Endodermal cell (in vitro differentiated cells): Measurements from ENCODE around the gene CPT2. TPM values are rescaled to one million over a fixed set of nuclear protein-coding genes. Genes with fewer than 3 reads are reported as not detected.
A peak's percentile ranks its signal among the peaks of the same experiment; 100 is the strongest.
"Not testable (repeated sequence)": the region's sequence is repeated elsewhere in the genome, so short reads cannot be mapped to it uniquely, and the experiment has no call there.

Experiments
- DNase-seq: peaks from one replicate; pipeline ENCODE4 v3.0.0-alpha.2; 2017
- H3K27ac ChIP-seq: 2 replicates; pipeline ENCODE4 v1.5.1; 2013; ENCODE audit warnings: mild to moderate bottlenecking, low read depth, low read length, moderate library complexity
- H3K27me3 ChIP-seq: 2 replicates; pipeline ENCODE4 v1.6.1; 2013; ENCODE audit warnings: mild to moderate bottlenecking, low read length, moderate library complexity; ENCODE audit not compliant: insufficient read depth, control insufficient read depth, poor library complexity, severe bottlenecking
- H3K36me3 ChIP-seq: 2 replicates; pipeline ENCODE4 v1.7.0; 2013; ENCODE audit warnings: mild to moderate bottlenecking, low read length, moderate library complexity; ENCODE audit not compliant: control insufficient read depth, insufficient read depth
- H3K4me1 ChIP-seq: one replicate; pipeline ENCODE4 v1.7.0; 2013; ENCODE audit warnings: low read length; ENCODE audit not compliant: control insufficient read depth, insufficient read depth
- H3K4me3 ChIP-seq: 2 replicates; pipeline ENCODE4 v1.5.1; 2013; ENCODE audit warnings: mild to moderate bottlenecking, low read length, moderate library complexity
- H3K9ac ChIP-seq: 2 replicates; pipeline ENCODE4 v1.6.1; 2013; ENCODE audit warnings: mild to moderate bottlenecking, low read length, moderate library complexity; ENCODE audit not compliant: poor library complexity, severe bottlenecking; ENCODE audit errors: extremely low read depth
- H3K9me3 ChIP-seq: 2 replicates; pipeline ENCODE4 v1.6.1; 2013; ENCODE audit warnings: mild to moderate bottlenecking, low read length, moderate library complexity; ENCODE audit not compliant: control insufficient read depth
- H3K27ac Mint-ChIP-seq: 2 replicates; pipeline ENCODE4 v1.8.0; 2020; ENCODE audit warnings: mixed read lengths
- H3K27me3 Mint-ChIP-seq: 2 replicates; pipeline ENCODE4 v1.8.0; 2021; ENCODE audit warnings: mild to moderate bottlenecking, mixed read lengths; ENCODE audit not compliant: insufficient read depth
- H3K36me3 Mint-ChIP-seq: 2 replicates; pipeline ENCODE4 v1.8.0; 2020; ENCODE audit warnings: low read depth, mixed read lengths
- H3K4me1 Mint-ChIP-seq: 2 replicates; pipeline ENCODE4 v1.8.0; 2020; ENCODE audit warnings: mixed read lengths
- H3K4me3 Mint-ChIP-seq: 2 replicates; pipeline ENCODE4 v1.8.0; 2020; ENCODE audit warnings: mild to moderate bottlenecking, moderate library complexity, mixed read lengths
- H3K9me3 Mint-ChIP-seq: 2 replicates; pipeline ENCODE4 v1.8.0; 2020; ENCODE audit warnings: mild to moderate bottlenecking, mixed read lengths
- WGBS, 2 experiments: methylation state at CpG; one replicate each; pipeline versions ENCODE4 v1.1.5 to v1.1.7; 2013; ENCODE audit warnings: missing lambda C conversion rate in 2 of 2, mixed read lengths in 1 of 2; ENCODE audit not compliant: insufficient coverage in 1 of 2, insufficient read length in 1 of 2; 5-methylcytosine and 5-hydroxymethylcytosine counted together
- total RNA-seq, 2 donors: library from RNA; stranded (reverse); fragmentation: NEBNext Ultra II Directional in 1 of 2; extraction: Animal tissue kit (Norgen Biotek cat#: 25700) in 1 of 2; gene quantifications; 2 replicates in 1 of 2; 3 replicates in 1 of 2; pipeline ENCODE4 v1.2.1, GENCODE V29; 2021
- TF ChIP-seq, protein P1 (sequence below): fragments of 200-600 bp; sonication (generic); conservative IDR thresholded peaks from 2 replicates; pipeline ENCODE4 v1.5.0; 2021; ENCODE audit warnings: antibody characterized with exemption, mild to moderate bottlenecking

CPT2 gene
- total RNA-seq, 2 donors from 2014 or later = 28.7 to 31.3 TPM

DNA sequence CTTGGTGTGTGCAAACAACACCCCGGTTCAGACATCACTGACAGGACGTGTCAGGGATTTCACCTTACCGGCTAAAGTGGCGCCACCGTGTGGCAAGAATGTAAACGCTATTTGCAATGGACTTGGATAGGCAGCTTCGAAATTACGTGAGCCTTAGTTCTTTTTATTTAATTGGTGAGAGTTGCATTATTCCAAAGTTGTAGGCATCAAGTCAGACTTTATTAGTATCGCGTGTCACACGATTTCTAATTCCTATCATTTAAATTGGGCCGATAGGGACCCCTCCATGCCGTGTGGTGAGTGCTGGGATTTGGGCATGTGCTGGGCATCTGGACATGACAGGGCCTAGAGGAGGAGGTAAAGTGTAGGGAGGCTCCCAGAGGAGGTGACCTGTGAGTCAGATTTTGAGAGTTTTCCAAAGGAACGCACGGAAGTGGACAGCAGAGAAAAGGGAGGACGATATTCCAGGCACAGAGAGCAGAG lies 14.5 kb upstream of the CPT2 start:
- Histone ChIP-seq H3K4me1 (peaks cover 14% of the 10 kb centered on the region), H3K27ac (no peak overlapping the region), H3K9ac (no peak overlapping the region), H3K4me3 (no peak overlapping the region), H3K36me3 (no peaks in the 10 kb centered on the region), H3K27me3 (peaks cover 8% of the 10 kb centered on the region), H3K9me3 (no peaks in the 10 kb centered on the region)
- TF ChIP-seq, protein P1, sequence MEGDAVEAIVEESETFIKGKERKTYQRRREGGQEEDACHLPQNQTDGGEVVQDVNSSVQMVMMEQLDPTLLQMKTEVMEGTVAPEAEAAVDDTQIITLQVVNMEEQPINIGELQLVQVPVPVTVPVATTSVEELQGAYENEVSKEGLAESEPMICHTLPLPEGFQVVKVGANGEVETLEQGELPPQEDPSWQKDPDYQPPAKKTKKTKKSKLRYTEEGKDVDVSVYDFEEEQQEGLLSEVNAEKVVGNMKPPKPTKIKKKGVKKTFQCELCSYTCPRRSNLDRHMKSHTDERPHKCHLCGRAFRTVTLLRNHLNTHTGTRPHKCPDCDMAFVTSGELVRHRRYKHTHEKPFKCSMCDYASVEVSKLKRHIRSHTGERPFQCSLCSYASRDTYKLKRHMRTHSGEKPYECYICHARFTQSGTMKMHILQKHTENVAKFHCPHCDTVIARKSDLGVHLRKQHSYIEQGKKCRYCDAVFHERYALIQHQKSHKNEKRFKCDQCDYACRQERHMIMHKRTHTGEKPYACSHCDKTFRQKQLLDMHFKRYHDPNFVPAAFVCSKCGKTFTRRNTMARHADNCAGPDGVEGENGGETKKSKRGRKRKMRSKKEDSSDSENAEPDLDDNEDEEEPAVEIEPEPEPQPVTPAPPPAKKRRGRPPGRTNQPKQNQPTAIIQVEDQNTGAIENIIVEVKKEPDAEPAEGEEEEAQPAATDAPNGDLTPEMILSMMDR = peak; percentile 98
- peak; percentile 94 for DNase-seq
- Mint-ChIP-seq H3K27ac (no peak overlapping the region), H3K27me3 (peaks cover 13% of the 10 kb centered on the region), H3K9me3 (no peaks in the 10 kb centered on the region), H3K36me3 (no peaks in the 10 kb centered on the region), H3K4me1 (peaks cover 14% of the 10 kb centered on the region), H3K4me3 (no peak overlapping the region)
- WGBS, 2 experiments = 32 to 40% methylated on average over 9 to 16 of the region's 16 CpGs

GRCh38 chr1:53182716-53183094 lies 13.9 kb upstream of the CPT2 start:
- DNase-seq = no peak
- peaks cover 18% of the 10 kb centered on the region for H3K4me1 Mint-ChIP-seq
- Histone ChIP-seq H3K9me3 (no peaks in the 10 kb centered on the region), H3K4me1 (peaks cover 14% of the 10 kb centered on the region), H3K27me3 (peaks cover 8% of the 10 kb centered on the region), H3K27ac (no peak overlapping the region), H3K4me3 (no peak overlapping the region), H3K36me3 (no peaks in the 10 kb centered on the region), H3K9ac (no peak overlapping the region)
- H3K36me3 Mint-ChIP-seq = no peaks in the 10 kb centered on the region
- WGBS, 2 experiments = 78 to 87% methylated on average over 3 of the region's 3 CpGs
- peaks cover 13% of the 10 kb centered on the region for H3K27me3 Mint-ChIP-seq
- TF ChIP-seq, protein P1 = no peak
- no peak overlapping the region for H3K27ac Mint-ChIP-seq
- no peak overlapping the region for H3K4me3 Mint-ChIP-seq
- no peaks in the 10 kb centered on the region for H3K9me3 Mint-ChIP-seq

DNA sequence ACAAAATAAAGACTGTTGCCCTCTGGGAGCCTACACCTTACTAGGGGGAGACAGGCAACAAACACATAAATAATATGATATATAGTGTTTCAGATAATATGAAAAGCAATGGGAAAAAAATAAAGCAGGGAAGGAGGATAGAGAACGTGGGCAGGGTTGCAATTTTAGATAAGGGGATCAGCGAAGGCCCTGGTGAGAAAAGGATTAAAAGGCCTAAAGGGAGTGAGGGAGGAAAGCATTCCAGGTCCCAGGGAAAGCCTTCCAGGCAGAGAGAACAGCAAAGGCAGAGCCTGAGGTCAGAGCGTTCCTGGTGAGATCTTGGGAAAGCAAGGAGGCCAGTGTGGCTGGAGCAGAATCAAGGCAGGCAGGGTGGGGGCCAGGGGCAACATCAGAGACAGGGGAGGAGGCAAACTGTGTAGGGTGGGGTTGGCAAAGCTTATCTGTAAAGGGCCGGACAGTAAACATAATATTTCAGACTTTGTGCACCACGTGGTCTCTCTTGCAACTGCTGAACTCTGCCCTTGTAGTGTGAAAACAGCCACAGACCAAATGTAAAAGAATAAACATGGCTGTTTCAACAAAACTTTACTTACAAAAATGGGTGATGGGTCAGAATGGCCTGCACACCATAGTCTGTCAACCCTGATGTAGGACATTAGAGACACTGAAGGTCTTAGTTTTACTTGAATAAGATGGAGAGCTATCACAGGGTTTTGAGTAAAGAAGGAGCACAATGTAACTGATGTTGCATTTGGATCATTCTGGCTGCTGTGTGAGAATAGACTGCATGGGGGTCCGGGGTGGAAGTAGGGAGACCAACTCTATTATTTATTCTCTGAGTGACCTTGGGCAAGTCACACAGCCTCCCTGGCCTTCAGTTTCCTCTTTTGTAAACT lies 13.3 kb upstream of the CPT2 start:
- Histone ChIP-seq H3K9me3 (no peaks in the 10 kb centered on the region), H3K4me3 (no peak overlapping the region), H3K27ac (no peak overlapping the region), H3K36me3 (no peaks in the 10 kb centered on the region), H3K9ac (no peak overlapping the region), H3K27me3 (peaks cover 8% of the 10 kb centered on the region), H3K4me1 (peaks cover 14% of the 10 kb centered on the region)
- H3K36me3 Mint-ChIP-seq = no peaks in the 10 kb centered on the region
- no peak overlapping the region for H3K27ac Mint-ChIP-seq
- WGBS, 2 experiments = 67 to 71% methylated on average over 5 to 6 of the region's 6 CpGs
- no peaks in the 10 kb centered on the region for H3K9me3 Mint-ChIP-seq
- DNase-seq = no peak
- TF ChIP-seq, protein P1 = no peak
- peaks cover 20% of the 10 kb centered on the region for H3K4me1 Mint-ChIP-seq
- H3K4me3 Mint-ChIP-seq = no peak overlapping the region
- peaks cover 13% of the 10 kb centered on the region for H3K27me3 Mint-ChIP-seq

GRCh38 chr1:53185955-53186297 lies 10.7 kb upstream of the CPT2 start:
- peaks cover 28% of the 10 kb centered on the region for H3K4me1 Mint-ChIP-seq
- H3K36me3 ChIP-seq, H3K9me3 Mint-ChIP-seq, H3K9me3 ChIP-seq, DNase-seq, H3K27ac Mint-ChIP-seq, H3K27me3 Mint-ChIP-seq, H3K4me3 Mint-ChIP-seq, H3K9ac ChIP-seq, H3K4me3 ChIP-seq, H3K27ac ChIP-seq, H3K27me3 ChIP-seq, H3K36me3 Mint-ChIP-seq: not testable (repeated sequence)
- H3K4me1 ChIP-seq = peaks cover 12% of the 10 kb centered on the region
- 85% methylated on average over 2 of the region's 2 CpGs; no CpG with 5 or more reads in 1 of the 2 experiments for WGBS, 2 experiments
